PFSK-1 (cell line): ENCODE data around the gene SPAST.

ENCODE experiments used
- POLR2AphosphoS5 ChIP-seq: IDR thresholded peaks from 2 replicates; pipeline ENCODE4 v1.6.1; 2012; ENCODE audit warnings: low read depth, mild to moderate bottlenecking, control low read depth, low read length, moderate library complexity
- SIN3A ChIP-seq: IDR thresholded peaks from 2 replicates; pipeline ENCODE4 v1.6.1; 2012; ENCODE audit warnings: mild to moderate bottlenecking, low read length, moderate library complexity, borderline replicate concordance; ENCODE audit not compliant: insufficient read depth
- TAF1 ChIP-seq: IDR thresholded peaks from 2 replicates; pipeline ENCODE4 v1.6.1; 2012; ENCODE audit warnings: low read length, control low read depth, borderline replicate concordance; ENCODE audit not compliant: insufficient read depth

GRCh38 chr2:32135409-32135808 lies 72.1 kb downstream of the SPAST start:
- TF ChIP-seq POLR2AphosphoS5, result no peak
- no peak for TF ChIP-seq SIN3A
- TF ChIP-seq TAF1, result no peak
